ENCODE data around the gene RAB31.

- TF ChIP-seq CTCF (IDR thresholded peaks at IDR 0.05) (no peak), POLR2A (IDR thresholded peaks at IDR 0.05) (no peak), POLR2AphosphoS5 (IDR thresholded peaks at IDR 0.05) (no peak)
These were observed 133.7 kb downstream of the RAB31 start for GRCh38 chr18:9841752-9842151.

All from breast epithelium (tissue), 3 donors.